ENCODE results near the gene RNF123.
A peak's percentile ranks its signal among the peaks of the same experiment; 100 is the strongest.

RNF123 gene

DNA sequence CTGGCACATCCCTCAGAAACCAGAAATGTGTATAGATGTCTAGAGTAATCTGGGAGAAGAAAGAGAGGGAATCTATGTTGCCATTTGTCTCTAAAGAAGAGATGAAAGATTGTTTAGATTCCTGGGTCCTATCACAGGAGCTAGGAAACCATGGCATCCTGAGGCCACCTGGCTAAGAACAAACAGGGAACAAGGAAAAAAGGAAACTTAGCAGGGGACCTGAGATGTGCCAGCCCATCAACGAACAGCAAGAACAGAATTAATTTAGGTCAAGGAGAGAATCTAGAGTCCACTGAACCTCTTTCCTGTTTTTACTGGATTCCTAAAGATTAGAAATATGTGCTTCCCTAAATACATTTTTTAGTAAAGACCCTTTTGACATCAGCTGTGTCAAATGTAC, 66.7 kb downstream of the RNF123 start:
- DNase-seq (ENCODE audit: low read depth): no peak
- no peak overlapping the region for H3K4me3 ChIP-seq (ENCODE audit: control insufficient read depth, low read depth, low read length)
- no peak for TF ChIP-seq CTCF (conservative IDR thresholded peaks at IDR 0.05; ENCODE audit: control insufficient read depth, insufficient read depth, low read depth, low read length)

DNA sequence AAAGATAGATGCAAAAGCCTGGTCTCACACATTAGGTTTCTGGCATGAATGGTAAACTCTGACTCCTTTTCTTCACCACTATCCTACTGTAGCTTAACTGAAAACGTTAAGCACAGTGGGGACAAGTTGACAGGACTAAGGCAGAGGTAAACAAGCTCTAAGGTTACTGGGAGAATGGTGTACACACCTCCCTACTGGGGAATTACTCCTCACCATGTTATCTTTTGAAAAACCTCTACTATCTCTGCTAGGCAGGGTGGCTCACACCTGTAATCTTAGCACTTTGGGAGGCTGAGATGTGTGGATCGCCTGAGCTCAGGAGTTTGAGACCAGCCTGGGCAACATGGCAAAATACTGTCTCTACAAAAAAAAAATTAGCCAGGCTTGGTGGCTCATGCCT, 67.8 kb downstream of the RNF123 start:
- H3K4me3 ChIP-seq (ENCODE audit: control insufficient read depth, low read depth, low read length): no peak overlapping the region
- no peak for TF ChIP-seq CTCF (conservative IDR thresholded peaks at IDR 0.05; ENCODE audit: control insufficient read depth, insufficient read depth, low read depth, low read length)
- DNase-seq (ENCODE audit: low read depth): no peak

DNA sequence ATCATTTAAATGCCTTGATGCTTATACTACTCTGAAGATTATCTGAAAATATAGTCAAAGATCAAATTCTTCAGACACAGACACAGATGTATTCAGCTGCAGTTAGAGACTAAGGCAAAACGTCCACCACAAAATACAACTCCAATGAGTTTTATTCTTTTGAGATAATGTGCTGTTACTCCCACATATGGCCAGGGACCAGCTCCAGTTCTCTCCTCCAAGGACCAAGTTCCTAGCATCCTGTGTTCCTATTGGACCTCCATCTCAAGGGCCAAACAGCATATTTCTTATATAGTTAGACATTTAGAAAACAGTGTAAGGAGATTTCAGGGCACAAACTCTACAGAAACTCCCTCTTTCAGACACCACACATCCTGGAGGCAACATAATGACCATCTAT, 69.9 kb downstream of the RNF123 start:
- no peak for TF ChIP-seq CTCF (conservative IDR thresholded peaks at IDR 0.05; ENCODE audit: control insufficient read depth, insufficient read depth, low read depth, low read length)
- DNase-seq (ENCODE audit: low read depth): no peak
- no peak overlapping the region for H3K4me3 ChIP-seq (ENCODE audit: control insufficient read depth, low read depth, low read length)

DNA sequence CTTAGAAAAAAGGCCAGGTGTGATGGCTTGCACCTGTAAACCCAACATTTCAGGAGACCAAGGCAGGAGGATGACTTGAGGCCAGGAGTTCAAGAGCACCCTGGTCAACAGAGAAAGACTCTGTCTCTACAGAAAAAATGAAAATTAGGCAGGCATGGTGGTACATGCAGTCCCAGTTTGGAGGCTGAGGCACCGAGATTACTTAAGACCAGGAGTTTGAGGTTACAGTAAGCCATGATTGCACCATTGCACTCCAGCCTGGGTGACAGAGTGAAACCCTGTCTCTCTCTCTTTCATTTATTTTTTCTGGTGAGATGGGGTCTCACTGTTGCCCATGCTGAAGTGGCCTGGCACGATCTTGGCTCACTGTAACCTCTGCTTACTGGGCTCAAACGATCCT, 72.3 kb downstream of the RNF123 start:
- no peak for DNase-seq (ENCODE audit: low read depth)
- no peak for TF ChIP-seq CTCF (conservative IDR thresholded peaks at IDR 0.05; ENCODE audit: control insufficient read depth, insufficient read depth, low read depth, low read length)
- H3K4me3 ChIP-seq (ENCODE audit: control insufficient read depth, low read depth, low read length): no peak overlapping the region

DNA sequence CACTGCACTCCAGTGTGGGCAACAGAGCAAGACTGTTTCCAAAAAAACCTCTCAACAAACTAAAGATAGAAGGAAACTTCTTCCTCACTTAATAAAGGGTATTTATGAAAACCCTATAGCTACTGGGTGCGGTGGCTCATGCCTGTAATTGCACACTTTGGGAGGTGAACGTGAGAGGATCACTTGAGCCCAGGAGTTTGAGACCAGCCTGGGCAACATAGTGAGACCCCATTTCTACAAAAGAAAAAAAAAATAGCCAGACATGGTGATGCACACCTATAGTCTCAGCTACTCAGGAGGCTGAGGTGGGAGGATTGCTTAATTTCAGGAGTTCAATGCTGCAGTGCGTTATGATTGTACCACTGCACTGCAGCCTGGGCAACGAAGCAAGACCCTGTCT, 74.6 kb downstream of the RNF123 start:
- no peak overlapping the region for H3K4me3 ChIP-seq (ENCODE audit: control insufficient read depth, low read depth, low read length)
- DNase-seq (ENCODE audit: low read depth): no peak
- no peak for TF ChIP-seq CTCF (conservative IDR thresholded peaks at IDR 0.05; ENCODE audit: control insufficient read depth, insufficient read depth, low read depth, low read length)

- DNase-seq (ENCODE audit: low read depth): peak; percentile 41
- H3K4me3 ChIP-seq (ENCODE audit: control insufficient read depth, low read depth, low read length): no peak overlapping the region
- no peak for TF ChIP-seq CTCF (conservative IDR thresholded peaks at IDR 0.05; ENCODE audit: control insufficient read depth, insufficient read depth, low read depth, low read length)
Observed at GRCh38 chr3:49769286-49769915, 80.0 kb downstream of the RNF123 start.

- no peak for DNase-seq (ENCODE audit: low read depth)
- H3K4me3 ChIP-seq (ENCODE audit: control insufficient read depth, low read depth, low read length): no peak overlapping the region
- TF ChIP-seq CTCF (conservative IDR thresholded peaks at IDR 0.05; ENCODE audit: control insufficient read depth, insufficient read depth, low read depth, low read length): no peak
Observed at GRCh38 chr3:49769926-49770325, 80.6 kb downstream of the RNF123 start.

All from fibroblast of mammary gland (primary cell).